ENCODE measurements around the gene PDE7B.
"Not testable (repeated sequence)": the region's sequence is repeated elsewhere in the genome, so short reads cannot be mapped to it uniquely, and the experiment has no call there.

PDE7B gene

GRCh38 chr6:136210398-136211165 is 359.1 kb downstream of the PDE7B start:
- Mint-ChIP-seq H3K4me1 (peaks cover 13% of the 10 kb centered on the region), H3K27ac (peak overlapping the region in 1 of 3 experiments; percentile 39), H3K36me3 (ENCODE audit: low read depth) (no peaks in the 10 kb centered on the region), H3K27me3 (ENCODE audit: low read depth) (no peaks in the 10 kb centered on the region), H3K4me3 (no peak overlapping the region), H3K9me3 (no peaks in the 10 kb centered on the region)
- no peak for TF ChIP-seq CTCF (IDR thresholded peaks at IDR 0.05; ENCODE audit: unreplicated experiment in 3 of 3)

GRCh38 chr6:136212608-136213007 is 361.1 kb downstream of the PDE7B start:
- peaks cover 13% of the 10 kb centered on the region for H3K4me1 Mint-ChIP-seq
- peak overlapping the region; percentile 54 to 73 (median 58) for H3K27ac Mint-ChIP-seq
- H3K9me3 Mint-ChIP-seq = no peaks in the 10 kb centered on the region
- H3K27me3 Mint-ChIP-seq (ENCODE audit: low read depth) = no peaks in the 10 kb centered on the region
- no peak overlapping the region for H3K4me3 Mint-ChIP-seq
- TF ChIP-seq CTCF (IDR thresholded peaks at IDR 0.05; ENCODE audit: unreplicated experiment in 3 of 3) = no peak
- H3K36me3 Mint-ChIP-seq (ENCODE audit: low read depth) = no peaks in the 10 kb centered on the region

- Mint-ChIP-seq H3K27ac (peak overlapping the region; percentile 54 to 73 (median 58)), H3K36me3 (ENCODE audit: low read depth) (no peaks in the 10 kb centered on the region), H3K4me3 (no peak overlapping the region), H3K4me1 (peaks cover 13% of the 10 kb centered on the region), H3K9me3 (no peaks in the 10 kb centered on the region), H3K27me3 (ENCODE audit: low read depth) (no peaks in the 10 kb centered on the region)
- no peak for TF ChIP-seq CTCF (IDR thresholded peaks at IDR 0.05; ENCODE audit: unreplicated experiment in 3 of 3)
Measured at GRCh38 chr6:136213012-136213539, 361.6 kb downstream of the PDE7B start.

GRCh38 chr6:136213853-136214252 is 362.4 kb downstream of the PDE7B start:
- Mint-ChIP-seq H3K36me3 (ENCODE audit: low read depth) (no peaks in the 10 kb centered on the region), H3K9me3 (no peaks in the 10 kb centered on the region), H3K4me1 (peaks cover 13% of the 10 kb centered on the region), H3K27me3 (ENCODE audit: low read depth) (no peaks in the 10 kb centered on the region), H3K27ac (peak overlapping the region in 2 of 3 experiments; percentile 36 to 73), H3K4me3 (no peak overlapping the region)
- TF ChIP-seq CTCF (IDR thresholded peaks at IDR 0.05; ENCODE audit: unreplicated experiment in 3 of 3) = no peak

- H3K27me3 Mint-ChIP-seq (ENCODE audit: low read depth) = no peaks in the 10 kb centered on the region
- no peak for TF ChIP-seq CTCF (IDR thresholded peaks at IDR 0.05; ENCODE audit: unreplicated experiment in 3 of 3)
Measured at GRCh38 chr6:136216503-136217401, 365.3 kb downstream of the PDE7B start.

GRCh38 chr6:136224974-136225373 is 373.5 kb downstream of the PDE7B start:
- H3K4me3 Mint-ChIP-seq; H3K27ac Mint-ChIP-seq; H3K27me3 Mint-ChIP-seq (ENCODE audit: low read depth); H3K36me3 Mint-ChIP-seq (ENCODE audit: low read depth): not testable (repeated sequence)
- Mint-ChIP-seq H3K4me1 (peaks cover 30% of the 10 kb centered on the region), H3K9me3 (peaks cover 27% of the 10 kb centered on the region)

More at GRCh38 chr6:136216503-136217401, 365.3 kb downstream of the PDE7B start:
- Mint-ChIP-seq H3K27ac (peak overlapping the region in 1 of 3 experiments; percentile 4), H3K36me3 (ENCODE audit: low read depth) (no peaks in the 10 kb centered on the region), H3K4me3 (no peak overlapping the region), H3K4me1 (peaks cover 13% of the 10 kb centered on the region), H3K9me3 (peaks cover 15% of the 10 kb centered on the region)

Data from nephron (organoid).